D721Med (cell line): ENCODE data around the gene ASPDH.
"Not testable (repeated sequence)": the region's sequence is repeated elsewhere in the genome, so short reads cannot be mapped to it uniquely, and the experiment has no call there.

Experiments used
- DNase-seq: peaks from one replicate; pipeline ENCODE4 v3.0.0; 2011; ENCODE audit warnings: low spot score; ENCODE audit not compliant: insufficient read length
- FAIRE-seq: peaks from 2 replicates; lab custom pipeline; 2011; peaks lifted over from hg19 to GRCh38; lab: Jason Lieb, UNC
- TF ChIP-seq, protein P1 (sequence below): IDR thresholded peaks from 2 replicates; pipeline ENCODE4 v1.5.1; 2012; ENCODE audit warnings: mild to moderate bottlenecking, control low read depth; ENCODE audit not compliant: insufficient read depth; ENCODE audit errors: missing control alignments

The ASPDH gene

DNA sequence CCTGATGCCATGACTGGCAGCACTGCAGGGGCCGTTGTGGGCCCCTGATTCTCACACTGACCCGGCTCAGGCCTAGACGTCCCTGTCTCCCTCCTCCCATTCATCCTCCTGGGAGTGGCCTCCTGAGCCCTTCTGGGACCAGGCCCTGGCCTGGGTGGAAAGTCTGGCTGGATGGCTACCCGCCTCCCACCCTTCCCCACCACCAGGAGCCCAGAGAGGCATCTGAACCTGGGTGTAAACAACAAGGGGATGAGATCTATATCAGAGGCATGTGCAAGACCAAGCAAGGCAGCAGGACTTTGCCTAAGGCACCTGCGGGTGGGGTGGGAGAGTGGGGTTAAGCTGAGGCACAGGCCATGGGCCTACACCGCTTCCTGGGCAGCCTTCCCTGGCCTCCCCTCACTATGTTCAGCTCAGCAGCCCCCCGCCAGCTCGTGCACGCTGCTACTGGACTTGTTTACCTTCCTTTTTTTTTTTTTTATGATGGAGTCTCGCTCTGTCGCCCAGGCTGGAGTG is 22.0 kb upstream of the ASPDH start:
- TF ChIP-seq, protein P1, sequence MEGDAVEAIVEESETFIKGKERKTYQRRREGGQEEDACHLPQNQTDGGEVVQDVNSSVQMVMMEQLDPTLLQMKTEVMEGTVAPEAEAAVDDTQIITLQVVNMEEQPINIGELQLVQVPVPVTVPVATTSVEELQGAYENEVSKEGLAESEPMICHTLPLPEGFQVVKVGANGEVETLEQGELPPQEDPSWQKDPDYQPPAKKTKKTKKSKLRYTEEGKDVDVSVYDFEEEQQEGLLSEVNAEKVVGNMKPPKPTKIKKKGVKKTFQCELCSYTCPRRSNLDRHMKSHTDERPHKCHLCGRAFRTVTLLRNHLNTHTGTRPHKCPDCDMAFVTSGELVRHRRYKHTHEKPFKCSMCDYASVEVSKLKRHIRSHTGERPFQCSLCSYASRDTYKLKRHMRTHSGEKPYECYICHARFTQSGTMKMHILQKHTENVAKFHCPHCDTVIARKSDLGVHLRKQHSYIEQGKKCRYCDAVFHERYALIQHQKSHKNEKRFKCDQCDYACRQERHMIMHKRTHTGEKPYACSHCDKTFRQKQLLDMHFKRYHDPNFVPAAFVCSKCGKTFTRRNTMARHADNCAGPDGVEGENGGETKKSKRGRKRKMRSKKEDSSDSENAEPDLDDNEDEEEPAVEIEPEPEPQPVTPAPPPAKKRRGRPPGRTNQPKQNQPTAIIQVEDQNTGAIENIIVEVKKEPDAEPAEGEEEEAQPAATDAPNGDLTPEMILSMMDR: no peak
- DNase-seq: no peak
- no peak for FAIRE-seq

DNA sequence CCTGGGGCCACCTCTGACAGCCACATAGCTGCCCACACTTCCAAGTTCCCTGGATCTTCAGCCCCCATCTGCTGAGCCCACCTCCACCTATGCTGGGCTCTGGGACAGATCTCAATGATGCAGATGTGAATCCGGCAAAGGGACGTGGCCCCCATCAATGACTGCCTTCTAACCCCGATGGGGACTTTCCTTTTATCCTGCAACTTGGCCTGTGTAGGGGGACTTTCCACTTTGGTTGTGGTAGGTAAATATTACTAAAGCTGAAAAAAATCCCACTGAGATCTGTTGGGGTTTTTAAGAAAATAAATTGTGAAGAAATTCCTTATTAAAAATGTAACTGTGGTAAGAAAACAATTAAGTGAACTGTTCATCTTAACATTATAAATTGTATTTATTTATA is 20.8 kb upstream of the ASPDH start:
- DNase-seq (no peak), FAIRE-seq (no peak)
- TF ChIP-seq, protein P1: no peak

DNA sequence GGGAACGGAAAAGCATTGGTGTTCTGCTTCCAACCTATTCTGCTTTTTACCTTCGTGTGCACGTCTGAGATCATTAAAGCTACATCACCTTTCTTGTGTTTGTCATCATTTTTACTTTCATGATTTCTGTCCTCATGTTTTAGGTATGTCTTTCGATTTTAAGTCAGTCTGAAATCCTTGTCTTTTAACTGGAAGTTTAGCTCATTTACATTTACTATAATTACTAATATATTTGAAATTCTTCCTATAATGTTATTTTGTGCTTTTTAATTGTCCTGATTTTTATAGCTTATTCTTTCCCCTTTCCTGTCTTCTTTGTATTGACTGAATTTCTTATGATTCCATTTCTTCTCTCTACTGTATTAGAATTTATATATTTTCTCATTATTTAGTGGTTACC is 19.2 kb upstream of the ASPDH start:
- TF ChIP-seq, protein P1: no peak
- no peak for DNase-seq
- no peak for FAIRE-seq

DNA sequence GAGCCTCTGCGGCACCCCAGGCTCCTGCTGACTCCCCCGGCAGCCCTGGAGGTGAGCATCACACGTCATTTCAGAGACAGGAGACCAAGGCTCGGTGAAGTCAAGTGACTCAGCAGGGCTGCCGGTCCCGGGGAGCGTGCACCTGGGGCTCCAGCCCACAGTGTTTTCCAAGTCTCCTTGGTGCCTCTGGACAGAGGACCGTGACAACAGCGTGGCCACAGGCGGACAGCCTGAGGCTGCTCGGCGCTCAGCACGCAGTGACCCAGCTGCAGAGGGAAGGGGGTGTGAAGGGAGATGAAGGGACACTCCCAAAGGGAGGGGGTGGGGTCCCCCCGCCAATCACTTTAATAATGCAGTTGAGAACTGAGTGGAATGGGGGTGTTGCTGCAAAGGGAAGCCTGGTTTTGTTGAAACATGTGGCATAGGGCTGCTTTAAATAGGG is 17.5 kb upstream of the ASPDH start:
- no peak for DNase-seq
- TF ChIP-seq, protein P1: no peak
- no peak for FAIRE-seq

DNA sequence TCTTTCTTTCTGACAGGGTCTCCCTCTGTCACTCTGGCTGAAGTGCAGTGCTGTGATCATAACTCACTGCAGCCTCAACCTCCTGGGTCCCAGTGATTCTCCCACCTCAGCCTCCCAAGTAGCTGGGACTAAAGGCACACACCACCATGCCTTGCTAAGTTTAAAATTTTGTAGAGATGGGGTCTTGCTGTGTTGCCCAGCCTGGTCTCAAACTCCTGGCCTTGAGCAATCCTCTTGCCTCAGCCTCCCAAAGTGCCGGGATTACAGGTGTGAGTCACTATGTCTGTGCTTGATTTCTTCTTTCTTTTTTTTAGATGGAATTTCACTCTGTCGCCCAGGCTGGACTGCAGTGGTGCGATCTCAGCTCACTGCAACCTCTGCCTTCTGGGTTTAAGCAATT is 14.3 kb upstream of the ASPDH start:
- FAIRE-seq, DNase-seq: not testable (repeated sequence)

DNA sequence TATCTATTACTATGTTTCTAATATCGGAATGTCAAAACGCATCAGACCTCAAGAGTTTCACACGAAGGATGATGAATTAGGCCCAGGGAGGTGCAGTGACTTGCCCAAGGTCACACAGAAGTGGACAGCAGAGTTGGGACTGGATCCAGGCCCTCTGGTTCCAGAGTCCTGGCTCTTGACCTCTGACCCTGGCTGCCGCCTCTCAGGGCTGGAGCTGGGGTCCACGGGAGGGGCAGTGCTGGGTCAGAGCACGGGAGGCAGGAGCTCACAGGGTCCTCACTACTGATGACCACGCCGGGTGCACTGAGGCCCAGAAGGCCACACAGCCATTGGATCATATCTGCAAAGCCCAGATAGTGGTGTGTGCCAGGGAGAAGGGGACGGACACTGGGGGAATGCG is 9.2 kb upstream of the ASPDH start:
- FAIRE-seq: no peak
- no peak for DNase-seq
- TF ChIP-seq, protein P1: no peak

DNA sequence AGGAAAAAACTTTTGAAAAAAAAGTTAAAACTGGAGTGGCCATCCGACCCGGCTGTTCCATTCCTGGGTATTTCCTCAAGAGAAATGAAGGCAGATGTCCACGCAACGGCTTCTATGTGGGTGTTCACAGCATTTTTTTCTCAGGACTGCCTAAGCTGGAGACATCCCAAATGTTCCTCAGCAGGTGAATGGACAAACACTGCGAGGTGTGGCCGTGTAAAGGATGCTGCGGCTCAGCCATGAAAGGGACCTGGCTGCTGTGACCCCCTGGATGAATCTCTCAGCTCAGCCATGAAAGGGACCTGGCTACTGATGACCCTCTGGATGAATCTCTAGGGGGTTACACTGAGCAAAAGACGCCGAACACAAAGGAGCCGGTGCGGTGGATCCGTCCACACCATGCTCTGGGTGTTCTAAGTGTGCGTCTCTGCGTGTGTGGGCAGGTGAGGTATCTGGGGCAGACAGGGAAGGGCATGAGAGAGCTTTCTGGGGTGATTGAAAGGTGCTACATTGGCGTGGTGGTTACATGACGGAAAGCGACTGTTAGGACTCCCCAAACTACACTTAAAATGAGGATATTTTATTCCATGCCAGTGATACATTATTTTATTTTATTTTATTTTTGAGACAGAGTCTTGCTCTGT is 7.2 kb upstream of the ASPDH start:
- FAIRE-seq (no peak), DNase-seq (no peak)
- TF ChIP-seq, protein P1: no peak
